SK-N-MC (cell line): ENCODE measurements around the gene PDIA6.
"Not testable (repeated sequence)": the region's sequence is repeated elsewhere in the genome, so short reads cannot be mapped to it uniquely, and the experiment has no call there.

ENCODE experiments used
- EZH2 ChIP-seq: fragments of 200-600 bp; sonication (generic); IDR thresholded peaks from one replicate; pipeline ENCODE4 v1.6.1; 2017; ENCODE audit warnings: antibody characterized with exemption
- FOXP2 ChIP-seq: optimal IDR thresholded peaks from 2 replicates; pipeline ENCODE3; 2011; ENCODE audit warnings: mild to moderate bottlenecking, moderate library complexity; ENCODE audit not compliant: insufficient read depth; ENCODE audit errors: extremely low read length, control extremely low read depth
- POLR2AphosphoS5 ChIP-seq: IDR thresholded peaks from 2 replicates; pipeline ENCODE4 v1.6.1; 2012; ENCODE audit warnings: mild to moderate bottlenecking, low read depth, low read length, borderline replicate concordance

DNA sequence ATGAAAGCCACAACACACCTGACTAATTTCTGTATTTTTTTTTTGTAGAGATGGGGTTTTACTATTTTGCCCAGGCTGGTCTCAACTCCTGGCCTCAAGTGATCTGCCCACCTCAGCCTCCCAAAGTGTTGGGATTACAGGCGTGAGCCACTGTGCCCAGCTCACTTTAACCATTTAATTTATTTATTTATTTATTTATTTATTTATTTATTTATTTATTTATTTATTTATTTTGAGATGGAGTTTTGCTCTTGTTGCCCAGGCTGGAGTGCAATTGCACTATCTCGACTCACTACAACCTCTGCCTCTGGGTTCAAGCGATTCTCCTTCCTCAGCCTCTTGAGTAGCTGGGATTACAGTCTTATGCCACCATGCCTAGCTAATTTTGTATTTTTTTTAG, 5.7 kb upstream of the PDIA6 start:
- TF ChIP-seq POLR2AphosphoS5, EZH2, FOXP2: not testable (repeated sequence)
